Activated CD4-positive, alpha-beta T cell treated with anti-CD3 and anti-CD28 coated beads, Interleukin-2, Interleukin-6, amounts not matched to agents 100 ng/mL and 50 ng/mL, durations not matched to agents 16 hours and 8 hours (primary cell): ENCODE data around the gene TBC1D21.

Experiments used
- DNase-seq: peaks from one replicate; pipeline ENCODE4 v3.0.0-alpha.2; 2020

Gene TBC1D21, protein sequence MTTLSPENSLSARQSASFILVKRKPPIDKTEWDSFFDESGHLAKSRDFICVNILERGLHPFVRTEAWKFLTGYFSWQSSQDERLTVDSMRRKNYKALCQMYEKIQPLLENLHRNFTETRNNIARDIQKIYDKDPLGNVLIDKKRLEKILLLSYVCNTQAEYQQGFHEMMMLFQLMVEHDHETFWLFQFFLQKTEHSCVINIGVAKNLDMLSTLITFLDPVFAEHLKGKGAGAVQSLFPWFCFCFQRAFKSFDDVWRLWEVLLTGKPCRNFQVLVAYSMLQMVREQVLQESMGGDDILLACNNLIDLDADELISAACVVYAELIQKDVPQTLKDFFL

DNA sequence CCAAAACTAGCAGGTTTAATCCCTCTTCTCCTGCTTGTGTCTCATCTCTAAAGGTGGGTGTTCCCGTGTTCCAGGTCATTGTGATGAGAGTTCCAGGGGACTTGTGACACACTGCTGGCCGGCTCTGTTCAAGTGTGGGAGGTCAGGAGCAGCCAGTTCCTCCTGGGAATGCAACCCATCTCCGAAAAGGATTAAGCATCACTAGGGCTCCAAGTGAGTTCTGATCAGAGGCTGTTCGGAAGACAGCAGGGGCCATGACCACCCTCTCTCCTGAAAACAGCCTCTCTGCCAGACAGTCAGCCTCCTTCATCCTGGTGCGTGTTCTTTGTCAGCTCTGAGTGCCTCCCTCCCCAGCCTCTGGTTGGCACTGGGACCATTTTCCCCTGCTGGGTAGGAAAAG lies at the start of gene TBC1D21:
TSS of gene TBC1D21 (plus strand) at position 109 of the 400 bp plus-strand sequence. CDS start at position 255, 146 bp downstream.
- DNase-seq = no peak

DNA sequence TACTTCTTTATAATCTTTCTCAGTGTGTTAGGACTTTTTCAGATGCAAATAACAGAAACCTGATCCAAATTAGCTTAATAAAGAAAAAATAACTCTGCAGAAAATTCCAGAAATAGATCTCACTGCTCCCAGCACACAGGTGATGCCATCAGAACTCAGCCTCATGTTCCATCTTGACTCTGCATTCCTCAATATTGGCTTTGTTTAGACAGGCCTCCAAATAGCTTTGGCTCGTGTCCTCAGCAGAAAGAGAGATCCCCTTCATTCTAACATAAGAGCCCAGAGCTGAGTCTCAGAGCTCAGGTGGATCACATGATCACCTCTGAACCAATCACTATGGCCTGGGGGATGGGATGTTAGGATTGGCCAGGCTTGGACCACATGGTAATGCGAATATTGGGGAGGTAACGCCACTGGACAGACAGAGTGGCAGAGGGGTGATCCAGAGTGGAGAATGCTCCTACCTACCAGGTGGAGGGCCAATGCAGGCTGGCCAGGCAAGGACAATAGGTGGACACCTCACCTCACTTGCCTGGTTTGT lies 46.6 kb upstream of the TBC1D21 start:
- DNase-seq = no peak

DNA sequence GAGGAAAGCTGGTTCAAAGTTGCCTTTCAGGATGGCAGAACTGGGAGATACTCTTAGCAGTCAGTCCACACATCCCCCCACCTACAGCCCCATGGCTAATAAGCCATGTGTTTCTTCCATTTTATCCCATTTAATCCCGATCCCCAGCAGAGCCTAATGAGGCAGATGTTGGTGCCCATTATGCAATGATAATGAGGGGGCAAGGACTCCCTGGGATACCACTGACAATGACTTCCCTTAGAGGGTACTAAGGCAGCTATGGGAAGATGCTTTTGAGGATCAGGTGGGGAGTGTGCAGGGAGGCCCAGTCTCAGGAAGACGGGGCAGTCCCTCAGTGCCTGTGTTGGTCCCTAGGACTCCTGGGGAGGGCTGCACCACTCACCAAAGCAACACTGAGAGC lies 43.8 kb upstream of the TBC1D21 start:
- no peak for DNase-seq

DNA sequence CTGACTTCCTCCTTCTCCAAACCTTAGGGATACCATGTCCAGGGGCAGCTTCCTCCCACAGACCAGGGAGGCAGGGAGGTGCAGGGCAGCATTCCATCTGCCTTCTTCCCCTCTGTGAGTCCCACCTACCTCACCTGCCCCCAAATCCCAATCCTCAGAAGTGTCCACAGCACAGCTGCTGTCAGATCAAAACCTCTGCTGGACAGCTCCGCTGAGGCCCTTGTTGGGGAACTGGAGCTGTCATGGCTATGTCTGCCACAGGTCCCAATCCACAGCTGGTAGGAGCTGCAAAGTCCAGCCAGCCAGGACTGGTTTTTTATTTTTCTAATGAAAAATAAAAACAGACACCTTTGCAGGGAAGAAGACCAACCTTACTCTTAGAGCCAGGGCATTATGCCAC lies 40.7 kb upstream of the TBC1D21 start:
- no peak for DNase-seq

DNA sequence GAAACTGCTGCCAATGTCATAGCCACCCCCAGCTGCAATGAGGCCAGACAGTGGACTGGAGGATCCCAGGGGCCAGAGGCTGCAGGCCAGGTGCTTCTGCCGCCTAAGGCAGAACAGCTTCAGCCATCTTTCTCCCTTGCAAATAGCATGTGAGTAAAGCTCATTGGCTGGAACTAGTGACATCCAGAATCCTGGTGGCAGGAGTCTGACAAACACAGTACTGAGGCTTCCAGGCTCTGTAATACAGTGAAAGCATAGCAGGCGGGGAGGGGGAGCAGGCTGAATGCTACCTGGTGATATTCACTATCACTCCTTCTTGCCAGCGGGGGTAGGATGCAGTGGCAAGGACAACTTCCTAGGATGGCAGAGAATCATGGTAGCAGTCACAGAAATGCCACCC lies 36.5 kb upstream of the TBC1D21 start:
- no peak for DNase-seq

DNA sequence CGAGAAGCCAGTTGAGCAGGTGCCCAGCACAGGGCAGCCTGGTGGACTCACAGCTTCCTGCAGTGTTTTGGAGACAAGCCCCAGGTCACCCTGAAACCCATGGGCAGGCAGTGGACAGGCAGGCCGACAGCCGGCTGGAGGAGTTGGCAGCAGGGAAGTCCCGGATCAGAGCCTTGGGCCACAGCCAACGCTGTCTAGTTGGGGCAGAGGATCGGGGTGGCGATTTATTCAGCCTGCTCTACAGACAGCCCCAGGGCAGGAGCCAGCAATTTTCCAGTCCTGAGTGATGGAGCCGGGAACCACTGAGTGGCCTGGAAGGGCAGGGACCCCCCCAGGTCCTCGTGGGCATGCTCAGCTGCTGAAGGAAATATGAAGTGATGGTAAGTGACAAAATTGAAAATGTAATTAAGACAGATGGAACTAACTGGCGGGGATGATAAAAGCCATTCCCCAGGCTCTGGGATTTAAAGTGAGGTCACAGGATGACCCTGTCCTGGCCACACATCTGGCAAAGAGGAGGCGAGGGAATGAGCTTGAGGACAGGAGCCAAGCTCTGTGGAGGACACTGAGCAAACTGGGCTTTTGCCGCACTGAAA lies 34.4 kb upstream of the TBC1D21 start:
- no peak for DNase-seq

DNA sequence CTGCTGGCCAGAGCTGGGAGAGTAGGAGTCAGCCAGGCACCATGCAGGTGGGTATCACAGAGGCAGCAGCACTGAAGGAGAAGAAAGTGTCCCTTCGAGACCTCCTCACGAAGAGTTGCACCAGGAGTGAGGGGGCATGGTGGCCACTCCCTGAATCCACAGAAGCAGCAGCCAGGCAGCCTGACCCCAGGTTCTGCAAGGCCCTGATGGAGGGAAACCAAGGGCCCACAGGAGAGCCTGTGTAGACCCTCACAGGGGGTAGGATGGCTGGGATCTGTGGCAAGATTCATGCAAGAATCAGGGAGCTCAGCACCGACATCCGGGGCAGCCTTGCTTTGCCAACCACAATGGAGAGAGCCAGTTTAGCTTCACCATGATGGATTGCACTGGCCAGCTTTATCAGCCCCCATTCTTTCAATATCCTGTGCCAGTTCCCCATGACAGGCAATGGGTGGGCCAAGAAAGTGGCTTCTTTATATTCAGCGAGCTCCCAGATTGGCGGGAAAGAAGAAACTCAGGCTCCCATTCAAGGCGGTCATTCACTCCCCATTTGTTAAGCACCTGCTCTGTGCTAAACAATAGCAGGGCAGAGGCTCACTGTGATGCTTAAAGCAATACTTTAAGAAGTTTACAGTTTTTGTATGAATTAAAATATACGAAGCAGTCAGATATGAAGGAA lies 33.5 kb upstream of the TBC1D21 start:
- no peak for DNase-seq

DNA sequence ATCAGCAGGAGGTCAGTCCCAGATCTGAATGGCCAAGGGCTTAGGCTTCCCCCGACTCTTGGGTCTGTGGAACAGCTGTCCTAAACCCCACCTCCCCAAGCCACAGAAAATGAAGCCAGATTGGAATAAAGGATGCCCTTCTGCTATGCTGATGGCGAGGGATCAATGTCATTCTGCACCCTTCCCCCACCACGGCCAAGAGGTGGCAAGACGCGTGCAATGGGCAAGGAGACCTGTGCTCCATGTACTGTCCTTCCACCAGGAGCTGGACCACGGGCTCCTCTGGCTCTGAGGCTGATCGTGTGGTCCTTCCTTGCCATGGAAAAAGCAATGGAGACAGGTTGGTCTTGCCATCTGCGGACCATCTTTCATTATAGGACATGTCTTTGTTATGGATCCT lies 32.6 kb upstream of the TBC1D21 start:
- DNase-seq = no peak

DNA sequence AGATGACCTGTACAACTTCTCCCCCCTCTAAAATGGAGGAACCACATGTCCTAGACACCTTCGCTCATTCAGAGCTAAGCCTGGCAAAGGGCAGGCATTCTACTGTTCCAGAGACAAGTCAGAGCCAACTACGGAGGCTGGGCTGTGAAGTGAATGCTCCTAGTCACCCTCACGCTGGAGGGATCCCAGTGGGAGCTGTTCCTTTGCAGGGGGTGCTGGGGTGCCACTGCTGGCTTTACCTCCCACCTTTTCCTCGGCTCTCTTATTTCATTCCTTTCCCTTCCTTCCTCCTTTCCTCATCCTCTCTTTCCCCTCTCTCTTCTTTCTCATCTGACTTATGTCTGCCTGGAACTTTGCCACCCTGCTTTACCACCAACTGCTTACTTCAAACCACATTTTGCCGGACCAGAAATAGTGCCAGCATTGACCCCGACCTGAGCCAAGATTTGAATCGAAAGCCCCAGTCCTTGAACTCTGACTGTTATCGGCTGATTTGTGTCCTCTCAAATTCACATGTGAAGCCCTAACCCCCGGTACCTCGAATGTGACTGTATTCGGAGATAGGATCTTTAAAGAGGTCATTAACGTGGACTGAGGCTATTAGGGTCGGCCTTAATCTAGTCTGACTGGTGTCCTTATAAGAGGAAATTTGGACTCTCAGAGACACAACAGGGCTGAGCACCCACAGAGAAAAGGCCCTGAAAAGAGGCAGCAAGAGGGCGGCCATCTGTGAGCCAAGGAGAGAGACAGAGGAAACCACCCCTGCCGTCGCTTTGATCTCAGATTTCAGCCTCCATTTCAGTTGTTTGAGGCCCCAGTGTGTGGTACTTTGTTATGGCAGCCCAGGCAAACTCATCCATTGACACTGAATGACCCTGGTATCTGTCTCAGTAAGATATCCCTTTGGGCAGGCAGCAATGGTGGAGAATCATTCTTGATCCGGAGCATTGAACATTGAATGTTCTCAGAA lies 31.3 kb upstream of the TBC1D21 start:
- DNase-seq = no peak

DNA sequence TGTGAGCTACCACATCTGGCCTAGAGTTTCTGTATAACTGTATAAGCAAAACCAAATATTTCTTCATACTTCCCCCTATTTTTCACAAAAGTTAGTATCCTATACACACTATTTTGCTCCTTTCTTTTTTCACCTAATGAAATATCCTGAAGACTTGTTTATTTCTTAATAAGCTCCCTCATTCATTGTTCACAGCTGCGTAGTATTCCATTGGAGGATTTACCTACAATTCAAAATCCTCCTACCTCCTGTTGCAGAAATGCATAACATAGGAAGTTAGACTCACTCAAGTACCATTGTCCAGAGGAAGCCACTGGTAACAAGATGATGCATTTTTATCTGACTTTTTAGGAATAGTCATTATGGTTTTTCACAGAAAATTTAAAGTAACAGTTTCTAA lies 29.6 kb upstream of the TBC1D21 start:
- no peak for DNase-seq

DNA sequence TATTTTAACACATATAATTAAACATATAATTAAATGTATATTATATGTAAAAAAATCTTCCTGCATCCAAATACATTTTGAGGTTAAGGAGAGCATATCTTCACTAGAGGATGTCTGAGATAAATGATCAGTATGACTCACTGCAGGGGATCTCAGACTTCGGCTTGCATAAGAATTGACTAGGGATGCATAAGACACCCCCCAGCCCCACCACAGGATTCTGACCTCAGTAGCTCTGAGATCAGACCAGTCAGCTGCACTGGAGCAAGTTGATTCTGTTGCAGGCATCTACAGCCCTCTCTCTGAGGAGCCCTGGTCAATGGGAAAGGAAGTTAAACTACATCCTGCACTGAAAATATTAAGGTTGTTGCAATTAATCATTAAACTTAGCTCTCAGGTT lies 29.0 kb upstream of the TBC1D21 start:
- no peak for DNase-seq

DNA sequence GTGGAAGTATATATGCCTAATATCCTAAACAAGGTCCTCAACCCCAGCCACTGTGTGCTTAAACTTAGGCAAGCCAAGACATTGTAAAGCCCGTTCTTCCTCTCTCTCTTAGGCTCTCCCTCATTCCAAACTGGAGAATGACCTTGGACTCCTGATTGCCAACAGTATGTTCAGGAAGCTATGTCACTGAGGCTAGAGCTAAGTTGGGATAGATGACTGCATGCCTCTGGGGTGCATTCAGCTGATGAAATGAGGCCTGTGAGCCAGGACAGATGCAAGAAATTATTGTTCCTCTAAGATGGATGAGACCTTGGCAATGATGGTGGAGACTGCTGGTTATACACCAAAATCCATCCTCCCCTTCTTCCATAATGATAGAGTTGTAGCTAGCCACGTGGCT lies 27.9 kb upstream of the TBC1D21 start:
- DNase-seq = no peak

DNA sequence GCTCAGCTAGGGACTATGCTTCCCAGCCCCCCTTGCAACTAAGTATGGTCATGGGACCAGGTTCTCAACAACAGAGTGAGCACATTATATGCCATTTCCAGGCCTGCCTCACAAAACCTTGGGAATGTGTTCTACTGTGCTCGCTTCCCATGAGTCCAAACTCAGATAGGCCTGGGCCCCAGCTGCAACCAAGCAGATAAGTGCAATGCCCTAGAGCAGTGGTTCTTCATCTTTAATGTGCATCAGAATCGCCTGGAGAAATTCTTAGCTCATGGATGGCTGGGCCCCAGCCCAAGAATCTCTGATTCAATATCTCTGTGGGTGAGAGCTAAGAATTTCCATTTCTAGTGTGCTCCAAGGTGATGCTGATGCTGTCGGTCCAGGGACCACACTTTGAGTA lies 27.5 kb upstream of the TBC1D21 start:
- no peak for DNase-seq

DNA sequence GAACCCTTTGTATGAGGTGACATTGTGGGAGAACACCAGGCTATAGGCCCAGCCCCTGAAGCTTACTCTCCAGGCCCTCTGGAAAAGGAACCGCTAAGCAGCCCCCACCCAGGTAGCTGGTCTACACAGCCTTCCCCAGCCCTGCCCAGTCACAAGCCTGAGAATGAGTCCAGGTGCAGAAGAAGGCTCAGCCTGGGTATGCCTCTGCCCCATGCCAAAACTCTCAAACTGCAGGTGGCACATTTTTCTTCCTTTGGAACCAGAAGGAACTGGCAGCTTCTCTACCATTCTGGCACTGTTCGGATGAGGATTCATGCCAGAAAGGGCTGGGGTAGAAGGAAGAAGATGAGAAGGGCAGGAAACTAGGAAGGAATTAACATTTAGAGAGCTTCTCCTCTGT lies 23.7 kb upstream of the TBC1D21 start:
- no peak for DNase-seq

DNA sequence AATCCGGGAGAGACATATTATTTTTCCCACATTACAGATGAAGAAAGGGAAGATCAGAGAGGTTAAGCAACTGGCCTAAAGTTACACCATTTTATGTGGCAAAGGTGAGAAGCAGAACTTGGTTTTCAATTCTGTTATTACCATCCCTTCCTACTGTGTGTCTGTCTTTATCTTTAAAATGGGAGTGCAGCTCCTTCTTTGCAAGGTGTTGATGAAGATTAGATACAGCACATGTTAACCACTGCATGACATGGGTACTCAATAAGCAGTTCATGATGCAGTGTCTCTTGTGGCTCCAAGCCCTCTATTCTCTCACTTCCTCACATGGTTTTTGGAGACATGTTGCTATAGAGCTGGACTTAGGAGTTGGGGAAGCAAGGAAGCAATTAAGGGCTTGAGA lies 23.1 kb upstream of the TBC1D21 start:
- no peak for DNase-seq

DNA sequence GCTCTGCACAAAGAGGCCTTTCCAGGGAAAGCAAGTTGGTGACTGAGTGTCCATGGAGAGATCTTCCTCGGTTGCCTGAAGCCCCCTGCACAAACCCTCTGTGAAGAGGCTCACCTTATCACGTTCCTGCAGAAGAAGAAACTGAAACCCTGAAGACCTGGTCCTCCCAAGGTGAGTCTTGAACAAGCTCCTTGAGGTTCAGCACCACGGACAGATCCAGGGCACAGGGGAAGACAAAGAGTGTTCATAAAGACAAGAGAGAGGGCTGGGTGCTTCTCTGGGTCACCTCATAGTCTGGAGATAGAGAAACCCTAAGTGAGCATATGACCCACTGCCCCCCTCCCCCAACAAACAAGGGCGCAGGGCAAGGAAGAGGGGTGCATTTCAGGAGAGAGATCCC lies 21.7 kb upstream of the TBC1D21 start:
- DNase-seq = peak; percentile 51

DNA sequence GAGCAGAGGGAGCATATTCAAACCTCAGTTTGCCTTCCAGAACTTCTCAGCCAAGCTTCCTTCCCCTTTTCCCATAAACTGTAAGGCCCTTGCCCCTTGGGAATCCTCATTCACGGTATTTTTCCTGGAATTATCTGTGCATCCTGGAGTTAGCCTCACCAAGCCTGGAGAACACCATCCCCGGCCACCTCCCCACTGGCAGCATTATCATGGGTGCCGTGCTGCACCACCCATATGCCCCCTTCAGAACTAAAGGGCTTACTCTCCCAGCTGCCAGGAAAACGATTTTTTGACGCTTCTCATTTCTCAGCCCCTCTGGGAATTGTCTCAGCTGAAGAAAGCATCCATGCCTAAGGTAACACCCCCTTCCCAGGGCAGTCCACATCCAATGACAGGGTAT lies 20.9 kb upstream of the TBC1D21 start:
- DNase-seq = no peak

DNA sequence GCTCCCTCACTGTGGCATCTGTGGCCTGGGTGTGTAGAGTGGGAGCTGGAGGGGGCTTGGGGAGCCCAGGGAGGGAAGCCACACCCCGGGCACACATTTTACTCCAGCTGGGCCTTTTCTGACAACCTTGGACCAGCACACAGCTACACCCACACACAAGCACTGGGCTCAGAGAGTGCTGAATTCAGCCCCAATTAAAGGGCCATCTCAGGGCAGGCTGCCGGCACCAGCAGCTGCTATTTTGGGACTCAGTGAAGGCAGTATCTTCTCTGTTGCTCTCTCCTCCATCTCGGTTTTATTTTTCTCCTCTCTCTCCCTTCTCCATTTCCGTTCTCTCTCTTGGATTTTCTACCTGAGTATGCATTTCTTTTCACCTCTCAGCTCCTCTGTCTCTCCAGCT lies 19.1 kb upstream of the TBC1D21 start:
- DNase-seq = no peak

DNA sequence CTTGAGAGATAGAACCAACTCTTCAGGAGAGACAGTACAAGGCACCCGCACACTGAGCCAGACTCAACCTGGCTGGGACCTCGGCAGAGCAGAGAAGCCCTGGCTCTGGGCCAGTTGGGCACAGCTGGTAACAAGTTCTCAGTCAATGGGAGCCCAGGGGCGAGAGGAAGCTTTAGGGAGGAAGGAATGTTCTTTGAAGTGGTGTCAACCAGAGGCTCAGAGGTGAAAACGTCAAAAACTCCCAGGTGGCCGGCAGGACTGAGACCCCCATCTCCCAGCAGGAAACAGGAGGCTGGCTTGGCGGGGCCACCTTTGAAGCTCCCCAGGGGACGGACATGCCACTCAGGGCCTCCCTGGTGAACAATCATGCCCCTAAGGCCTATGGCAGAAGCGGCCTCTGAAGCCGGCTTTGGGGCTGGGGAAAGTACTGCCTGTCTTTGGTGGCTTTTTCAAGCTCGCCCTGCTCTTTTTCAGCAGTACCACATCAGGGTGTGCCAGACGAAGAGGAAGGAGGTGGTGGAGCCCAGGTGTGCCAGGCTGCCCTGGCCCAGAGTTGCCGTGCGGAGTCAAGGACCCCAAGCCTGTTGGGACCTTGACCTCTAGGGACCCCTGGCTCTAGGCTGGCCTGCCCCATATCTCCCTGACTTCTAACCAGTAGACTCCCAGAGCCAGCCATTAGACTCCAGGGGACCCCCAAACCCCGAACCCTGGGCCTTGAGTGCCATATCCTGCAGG lies 16.7 kb upstream of the TBC1D21 start:
- no peak for DNase-seq

DNA sequence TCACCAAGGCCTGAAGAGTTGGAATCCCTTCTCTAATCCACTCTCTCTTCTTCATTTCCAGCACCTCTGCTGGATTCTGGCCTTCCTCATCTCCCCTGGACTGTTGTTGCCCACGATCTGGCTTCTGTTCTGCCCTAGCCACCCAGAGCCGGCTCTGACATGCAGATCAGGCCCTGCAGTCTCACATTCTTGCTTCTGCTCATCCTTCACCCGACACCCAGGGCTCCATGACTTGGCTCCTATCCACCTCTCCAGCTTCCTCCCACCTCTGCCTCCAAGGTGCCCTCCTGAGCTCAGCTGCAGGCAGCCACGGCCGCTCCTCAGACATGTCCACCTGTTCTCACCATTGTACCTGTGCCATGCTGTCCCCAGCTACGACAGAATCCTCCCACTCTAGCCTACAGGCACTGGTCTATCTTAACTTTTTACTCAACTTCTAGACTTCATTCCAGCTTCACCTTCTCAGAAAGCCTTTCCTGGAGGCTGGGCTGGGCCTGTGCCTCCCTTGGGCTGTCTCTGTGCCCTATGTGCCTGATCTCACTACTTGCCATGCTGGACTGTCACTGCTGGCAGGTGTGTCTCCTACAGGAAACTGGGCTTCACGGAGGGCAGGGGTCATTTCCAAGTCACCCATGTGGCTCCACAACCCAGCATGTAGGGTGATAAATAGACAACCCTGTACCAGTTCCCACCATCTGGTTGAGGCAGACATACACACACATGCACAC lies 16.0 kb upstream of the TBC1D21 start:
- no peak for DNase-seq

DNA sequence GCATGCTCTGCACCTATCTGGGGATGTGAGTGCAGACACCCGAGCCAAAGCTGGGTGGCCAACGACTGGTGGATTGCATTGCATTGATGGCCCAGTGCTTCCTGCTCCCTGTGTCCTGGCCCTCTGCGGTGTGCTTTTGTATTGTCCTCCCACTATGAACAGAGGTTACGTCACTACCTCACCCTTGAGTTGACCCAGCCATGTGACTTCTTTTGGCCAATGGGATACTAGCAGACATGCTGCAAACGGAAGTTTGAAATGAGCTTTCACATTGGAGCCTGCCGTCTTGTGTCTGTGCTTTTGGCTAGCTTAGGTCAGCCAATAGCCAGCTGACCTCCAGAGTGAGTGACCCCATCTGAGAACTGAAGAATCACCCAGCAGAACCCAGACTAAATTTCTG lies 15.3 kb upstream of the TBC1D21 start:
- no peak for DNase-seq
